Pancreas (tissue), 10 donors: ENCODE measurements around the gene LRCOL1. TPM values are rescaled to one million over a fixed set of nuclear protein-coding genes. Genes with fewer than 3 reads are reported as not detected.

ENCODE experiments used
- ATAC-seq, 4 donors: fragments of 200-7000 bp; cut with Tn5 transposase; one replicate each; pipeline versions ENCODE4 v1.8.0 to v1.9.1; 2020; ENCODE audit warnings: mild to moderate bottlenecking in 4 of 4, moderate library complexity in 4 of 4
- DNase-seq, 6 donors: peaks; one replicate each; pipeline ENCODE4 v3.0.0-alpha.2; 2020
- FAIRE-seq: peaks from 2 replicates; lab custom pipeline; 2012; peaks lifted over from hg19 to GRCh38; lab: Jason Lieb, UNC
- H3K27ac ChIP-seq, 4 donors: fragments of 200-600 bp; sonication (generic); 1 replicate in 3 of 4; 2 replicates in 1 of 4; pipeline versions ENCODE4 v1.5.0 to v1.8.0; 2020
- H3K27me3 ChIP-seq, 4 donors: fragments of 200-600 bp; one replicate each; pipeline ENCODE4 v1.8.0; 2021
- H3K36me3 ChIP-seq, 3 donors: fragments of 200-600 bp; sonication (generic) in 1 of 3; one replicate each; pipeline versions ENCODE4 v1.5.0 to v1.8.0; 2020 to 2021
- H3K4me1 ChIP-seq, 3 donors: fragments of 200-600 bp; one replicate each; pipeline ENCODE4 v1.8.0; 2021
- H3K4me3 ChIP-seq, 4 donors: fragments of 200-600 bp; sonication (generic) in 2 of 4; one replicate each; pipeline versions ENCODE4 v1.5.0 to v1.8.0; 2020 to 2021
- H3K9me3 ChIP-seq, 4 donors: fragments of 200-600 bp; one replicate each; pipeline ENCODE4 v1.8.0; 2021
- CTCF ChIP-seq, 4 donors: fragments of 200-600 bp; sonication (generic) in 3 of 4; IDR thresholded peaks; one replicate each; pipeline versions ENCODE4 v1.5.0 to v1.8.0; 2021; ENCODE audit warnings: antibody characterized with exemption in 4 of 4
- WGBS, 2 donors: extraction: QIAGEN DNeasy Blood & Tissue Kit; methylation state at CpG; one replicate each; pipeline ENCODE4 v1.1.7; 2013; 5-methylcytosine and 5-hydroxymethylcytosine counted together
- intact Hi-C, 3 donors: fragments of 100-400 bp; cut with DNase I; formaldehyde crosslinking; loops; one replicate each; pipeline versions ENCODE4 v1.11.1 to v1.14.2; 2022
- polyA plus RNA-seq, 2 donors: library from polyadenylated mRNA; stranded (reverse); fragments of 200-250 nt; gene quantifications; one replicate each; pipeline ENCODE4 v1.2.3, GENCODE V29; 2013
- total RNA-seq, 6 donors: library from RNA; stranded (reverse); fragmentation: NEBNext Ultra II Directional in 4 of 6; extraction: Animal tissue kit (Norgen Biotek cat#: 25700) in 4 of 6; gene quantifications; one replicate each; pipeline versions ENCODE4 v1.2.1 to v1.2.4, GENCODE V29; 2021 to 2023
- donor health status: healthy with polysubstance abuse.
- donor health status: DM: no; HTN: no; CAD: no; lungs with moderate emphysema.
- donor health status: DM: no; HTN: no; CAD: no.
- donor health status: control.
- donor health status: control.
- donor health status: Bipolar disorder and iron deficiency.
- donor health status: DM: yes; HTN: yes; CAD: no.
- donor health status: DM: no; HTN: no; CAD: no.
- donor health status: DM: no; HTN: no; CAD: no.
- donor health status: DM: yes; HTN: yes; CAD: no.

LRCOL1 gene
- total and polyA plus RNA-seq, 8 donors: 0.21 TPM; not detected in 7

GRCh38 chr12:132585177-132585576 is 25.2 kb downstream of the LRCOL1 start:
- no peaks in the 10 kb centered on the region for H3K27me3 ChIP-seq
- H3K4me3 ChIP-seq: no peak overlapping the region
- DNase-seq (peak in 1 of 6 donors; percentile 23), ATAC-seq (peak in 1 of 4 donors; percentile 15), FAIRE-seq (no peak)
- H3K36me3 ChIP-seq: no peaks in the 10 kb centered on the region
- 67 to 81% methylated on average over 24 of the region's 24 CpGs for WGBS, 2 donors
- no peaks in the 10 kb centered on the region for H3K4me1 ChIP-seq
- no peaks in the 10 kb centered on the region for H3K9me3 ChIP-seq
- no peak overlapping the region for H3K27ac ChIP-seq
- intact Hi-C loops: no loop called here
- no peak for TF ChIP-seq CTCF (IDR thresholded peaks at IDR 0.05)

- no peak for TF ChIP-seq CTCF (IDR thresholded peaks at IDR 0.05)
- Histone ChIP-seq H3K4me3 (no peak overlapping the region), H3K27me3 (no peaks in the 10 kb centered on the region), H3K4me1 (no peaks in the 10 kb centered on the region), H3K36me3 (peaks cover 0 to 3% (median 0%) of the 10 kb centered on the region in 3 donors), H3K27ac (no peak overlapping the region), H3K9me3 (no peaks in the 10 kb centered on the region)
- intact Hi-C loops: no loop called here
- ATAC-seq (no peak), FAIRE-seq (no peak), DNase-seq (peak in 1 of 6 donors; percentile 53)
- WGBS, 2 donors: 91 to 93% methylated on average over 14 of the region's 14 CpGs
Observed at GRCh38 chr12:132584429-132584828, 26.0 kb downstream of the LRCOL1 start.

GRCh38 chr12:132583736-132584135 is 26.6 kb downstream of the LRCOL1 start:
- H3K27ac ChIP-seq: no peak overlapping the region
- WGBS, 2 donors: 89% methylated on average over 19 to 29 of the region's 29 CpGs
- no peaks in the 10 kb centered on the region for H3K27me3 ChIP-seq
- no peak for TF ChIP-seq CTCF (IDR thresholded peaks at IDR 0.05)
- intact Hi-C loops: no loop called here
- FAIRE-seq: no peak
- DNase-seq: peak in 2 of 6 donors; percentile 18 to 55
- H3K36me3 ChIP-seq: peaks cover 0 to 4% (median 0%) of the 10 kb centered on the region in 3 donors
- no peak overlapping the region for H3K4me3 ChIP-seq
- ATAC-seq: no peak
- H3K9me3 ChIP-seq: no peaks in the 10 kb centered on the region
- no peaks in the 10 kb centered on the region for H3K4me1 ChIP-seq

- Histone ChIP-seq H3K27me3 (no peaks in the 10 kb centered on the region), H3K9me3 (no peaks in the 10 kb centered on the region), H3K36me3 (peaks cover 0 to 4% (median 0%) of the 10 kb centered on the region in 3 donors), H3K4me3 (no peak overlapping the region), H3K27ac (no peak overlapping the region), H3K4me1 (no peaks in the 10 kb centered on the region)
- no peak for TF ChIP-seq CTCF (IDR thresholded peaks at IDR 0.05)
- 89 to 93% methylated on average over 25 to 50 of the region's 50 CpGs for WGBS, 2 donors
- DNase-seq (peak in 1 of 6 donors; percentile 26), ATAC-seq (no peak), FAIRE-seq (no peak)
- intact Hi-C loops: no loop called here
Observed at GRCh38 chr12:132583411-132583710, 27.0 kb downstream of the LRCOL1 start.

GRCh38 chr12:132582582-132583410 is 27.6 kb downstream of the LRCOL1 start:
- Histone ChIP-seq H3K27me3 (no peaks in the 10 kb centered on the region), H3K36me3 (peaks cover 0 to 4% (median 0%) of the 10 kb centered on the region in 3 donors), H3K27ac (no peak overlapping the region), H3K4me1 (no peaks in the 10 kb centered on the region), H3K9me3 (no peaks in the 10 kb centered on the region), H3K4me3 (no peak overlapping the region)
- DNase-seq (peak in 2 of 6 donors; percentile 32 to 69), FAIRE-seq (no peak), ATAC-seq (no peak)
- 92 to 94% methylated on average over 83 to 89 of the region's 89 CpGs for WGBS, 2 donors
- intact Hi-C loops: no loop called here
- no peak for TF ChIP-seq CTCF (IDR thresholded peaks at IDR 0.05)
